GM19468 (cell line): ENCODE measurements around the gene PLIN4.
"Not testable (repeated sequence)": the region's sequence is repeated elsewhere in the genome, so short reads cannot be mapped to it uniquely, and the experiment has no call there.

Experiments used
- ATAC-seq: cut with Tn5 transposase; IDR thresholded peaks from one replicate; pipeline ENCODE4 v1.9.1; 2021; ENCODE audit warnings: mild to moderate bottlenecking, moderate library complexity, moderate number of reproducible peaks; ENCODE audit not compliant: unreplicated experiment; ENCODE audit errors: extremely low read depth

PLIN4 gene

GRCh38 chr19:4550018-4550417 is 31.7 kb upstream of the PLIN4 start:
- no peak for ATAC-seq

GRCh38 chr19:4548238-4548584 is 29.9 kb upstream of the PLIN4 start:
- no peak for ATAC-seq

- no peak for ATAC-seq
Measured at GRCh38 chr19:4547303-4548237, 29.3 kb upstream of the PLIN4 start.

GRCh38 chr19:4543842-4544647 is 25.8 kb upstream of the PLIN4 start:
- no peak for ATAC-seq

- ATAC-seq: no peak
Measured at GRCh38 chr19:4542896-4543841, 24.9 kb upstream of the PLIN4 start.

- not testable (repeated sequence) for ATAC-seq
Measured at GRCh38 chr19:4541806-4542145, 23.5 kb upstream of the PLIN4 start.

- ATAC-seq: no peak
Measured at GRCh38 chr19:4541114-4541805, 23.0 kb upstream of the PLIN4 start.

- ATAC-seq: no peak
Measured at GRCh38 chr19:4539693-4540581, 21.7 kb upstream of the PLIN4 start, which contains the start of gene LRG1. TSS of gene LRG1 (minus strand) at chr19:4540036. CDS start at chr19:4540013, 23 bp downstream.

- ATAC-seq: no peak
Measured at GRCh38 chr19:4539169-4539692, 20.9 kb upstream of the PLIN4 start.

- no peak for ATAC-seq
Measured at GRCh38 chr19:4538601-4538954, 20.3 kb upstream of the PLIN4 start.

- ATAC-seq: no peak
Measured at GRCh38 chr19:4537953-4538600, 19.8 kb upstream of the PLIN4 start.

GRCh38 chr19:4536798-4537197 is 18.5 kb upstream of the PLIN4 start:
- no peak for ATAC-seq

GRCh38 chr19:4534836-4535658 is 16.8 kb upstream of the PLIN4 start, which contains the start of gene PLIN5:
TSS of gene PLIN5 (minus strand) at chr19:4535224. CDS start at chr19:4534074, 1,150 bp downstream.
- ATAC-seq: no peak

GRCh38 chr19:4533835-4534424 is 15.6 kb upstream of the PLIN4 start:
- ATAC-seq: no peak

- ATAC-seq: no peak
Measured at GRCh38 chr19:4533334-4533733, 15.0 kb upstream of the PLIN4 start.

- no peak for ATAC-seq
Measured at GRCh38 chr19:4531562-4532165, 13.4 kb upstream of the PLIN4 start.
